Jurkat, Clone E6-1 (cell line): ENCODE data around the gene ZBTB7C.
A peak's percentile ranks its signal among the peaks of the same experiment; 100 is the strongest.

ENCODE experiments used
- DNase-seq: peaks from one replicate; pipeline ENCODE4 v3.0.0-alpha.2; 2011; ENCODE audit warnings: low read depth, low spot score
- H3K4me3 ChIP-seq: 2 replicates; pipeline ENCODE4 v1.5.1; 2011; ENCODE audit warnings: mild to moderate bottlenecking, low read length, control low read depth, moderate library complexity

The ZBTB7C gene

DNA sequence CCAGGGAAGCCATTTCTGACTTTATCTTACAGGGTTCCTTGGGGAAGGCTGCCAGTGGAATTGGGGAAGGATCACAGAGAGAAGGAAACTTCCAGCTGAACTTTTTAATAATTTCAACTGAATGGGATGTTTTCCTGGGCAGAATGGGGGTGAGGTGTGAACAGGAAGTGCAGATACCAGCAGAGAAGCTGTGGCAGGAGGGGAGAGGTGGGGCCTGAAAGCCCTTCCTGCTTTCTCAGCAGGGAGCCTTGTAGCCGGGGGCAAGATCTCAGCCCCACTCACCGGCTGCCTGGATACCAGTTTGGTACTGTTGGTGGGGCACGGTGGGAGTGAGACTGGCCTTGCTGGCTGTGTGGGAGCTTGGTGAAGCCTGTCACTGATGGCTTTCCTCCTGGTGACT is 170.5 kb downstream of the ZBTB7C start:
- no peak overlapping the region for H3K4me3 ChIP-seq
- DNase-seq, result peak; percentile 23

DNA sequence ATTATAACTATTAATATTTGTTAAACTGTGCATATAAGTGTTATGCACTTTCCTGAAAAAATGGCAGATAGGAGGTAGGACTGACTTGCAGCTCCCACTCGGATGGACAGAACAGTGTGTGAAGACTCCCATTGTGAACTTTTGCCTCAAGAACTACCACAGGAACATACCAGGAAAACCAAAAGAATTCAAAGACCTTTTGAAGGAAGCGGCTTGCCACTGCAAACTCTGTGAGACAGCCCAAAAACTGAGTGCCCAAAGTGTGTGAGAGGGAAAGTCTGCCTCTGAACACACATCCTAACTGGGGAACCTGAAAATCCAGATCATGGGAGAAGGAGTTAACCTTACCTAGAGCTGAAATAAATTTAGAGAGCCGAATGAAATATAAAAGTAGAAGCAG is 171.0 kb downstream of the ZBTB7C start:
- no peak overlapping the region for H3K4me3 ChIP-seq
- DNase-seq, result no peak

- H3K4me3 ChIP-seq, result no peak overlapping the region
- no peak for DNase-seq
Measured at GRCh38 chr18:48236822-48237221, 172.4 kb downstream of the ZBTB7C start.

DNA sequence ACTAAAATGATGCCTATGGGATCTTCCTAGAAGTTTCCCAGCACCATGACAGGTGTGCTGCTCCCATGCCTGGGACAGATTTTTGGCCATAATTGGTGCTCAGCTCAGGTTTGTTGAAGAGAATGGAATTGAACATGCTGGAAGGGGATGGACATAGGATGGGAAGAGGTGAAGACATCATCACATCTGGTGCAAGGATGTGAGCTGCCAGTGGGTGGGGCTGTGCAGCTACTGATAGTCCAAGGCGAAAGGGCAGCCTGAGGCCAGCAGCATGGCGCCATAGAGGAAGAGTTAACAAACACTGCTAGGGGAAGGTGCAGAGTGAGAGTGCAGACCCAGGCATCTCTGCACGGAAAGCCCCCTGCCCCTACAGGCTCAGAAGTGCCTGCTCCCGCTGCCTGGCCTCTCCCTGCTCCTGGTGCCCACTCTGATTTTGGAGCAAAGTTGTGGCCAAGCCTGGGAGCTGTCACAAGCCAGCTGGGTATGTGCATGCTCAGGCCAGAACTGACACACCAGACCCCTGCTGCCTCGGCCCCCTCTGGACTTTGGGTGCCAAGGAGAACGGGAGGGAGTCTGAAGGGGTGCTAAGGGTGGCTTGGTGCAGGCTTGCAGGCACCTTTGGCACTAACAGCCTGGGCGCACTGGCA is 178.6 kb downstream of the ZBTB7C start:
- DNase-seq, result peak; percentile 12
- no peak overlapping the region for H3K4me3 ChIP-seq

GRCh38 chr18:48229552-48229981 is 179.6 kb downstream of the ZBTB7C start:
- no peak overlapping the region for H3K4me3 ChIP-seq
- DNase-seq, result no peak

GRCh38 chr18:48228841-48229240 is 180.3 kb downstream of the ZBTB7C start:
- no peak overlapping the region for H3K4me3 ChIP-seq
- no peak for DNase-seq

DNA sequence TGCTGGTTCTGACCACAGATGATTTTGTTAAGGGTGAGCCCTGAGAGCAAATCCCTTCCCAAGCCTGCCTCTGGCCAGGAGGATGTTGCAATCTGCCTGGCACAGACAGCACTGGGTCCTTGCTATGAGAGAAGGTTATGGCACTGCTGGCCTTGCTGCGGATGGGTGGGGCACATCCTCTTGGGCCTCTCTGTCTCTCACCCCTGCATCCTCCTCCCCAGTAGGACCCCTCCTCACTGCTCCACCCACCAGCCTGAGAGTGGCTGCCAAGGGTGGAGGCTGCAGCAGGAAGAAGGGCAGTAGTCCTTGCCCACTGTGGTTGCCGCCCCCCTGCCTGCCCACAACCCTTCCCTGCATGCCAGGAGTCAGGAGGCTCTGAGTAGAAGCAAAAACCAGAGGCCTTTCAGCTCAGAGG is 180.9 kb downstream of the ZBTB7C start:
- no peak for DNase-seq
- H3K4me3 ChIP-seq, result no peak overlapping the region

DNA sequence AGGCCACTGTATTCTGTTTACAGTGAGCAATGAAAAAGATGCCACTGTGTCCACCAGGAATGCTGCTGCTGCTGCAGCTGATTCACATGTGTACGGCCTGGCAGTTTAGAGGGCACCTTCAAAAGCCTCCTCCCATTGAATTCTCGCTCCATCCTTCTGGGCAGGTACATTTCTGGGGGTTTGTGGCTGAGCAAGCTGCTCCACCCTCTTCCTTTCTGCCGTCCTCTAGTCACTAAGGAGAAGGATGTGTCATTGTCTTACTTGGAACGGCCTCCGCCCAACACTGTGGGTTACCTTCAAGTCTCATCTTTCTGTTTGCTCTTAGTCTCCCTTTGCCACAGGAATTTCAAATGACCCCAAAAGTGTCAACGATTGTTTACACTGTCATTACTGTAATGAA is 182.0 kb downstream of the ZBTB7C start:
- DNase-seq, result no peak

GRCh38 chr18:48226401-48226800 is 182.8 kb downstream of the ZBTB7C start:
- no peak for DNase-seq
- H3K4me3 ChIP-seq, result no peak overlapping the region

More for the DNA sequence above, 182.0 kb downstream of the ZBTB7C start:
- no peak overlapping the region for H3K4me3 ChIP-seq

GRCh38 chr18:48222118-48222517 is 187.1 kb downstream of the ZBTB7C start:
- no peak overlapping the region for H3K4me3 ChIP-seq
- peak; percentile 84 for DNase-seq

GRCh38 chr18:48219810-48220499 is 189.2 kb downstream of the ZBTB7C start:
- H3K4me3 ChIP-seq, result no peak overlapping the region
- no peak for DNase-seq

GRCh38 chr18:48219037-48219809 is 190.0 kb downstream of the ZBTB7C start:
- no peak overlapping the region for H3K4me3 ChIP-seq
- peak; percentile 14 for DNase-seq

- no peak for DNase-seq
- H3K4me3 ChIP-seq, result no peak overlapping the region
Measured at GRCh38 chr18:48218285-48219022, 190.7 kb downstream of the ZBTB7C start.

- H3K4me3 ChIP-seq, result no peak overlapping the region
- DNase-seq, result no peak
Measured at GRCh38 chr18:48217258-48218250, 191.6 kb downstream of the ZBTB7C start.

GRCh38 chr18:48216639-48217257 is 192.4 kb downstream of the ZBTB7C start:
- no peak for DNase-seq
- no peak overlapping the region for H3K4me3 ChIP-seq

DNA sequence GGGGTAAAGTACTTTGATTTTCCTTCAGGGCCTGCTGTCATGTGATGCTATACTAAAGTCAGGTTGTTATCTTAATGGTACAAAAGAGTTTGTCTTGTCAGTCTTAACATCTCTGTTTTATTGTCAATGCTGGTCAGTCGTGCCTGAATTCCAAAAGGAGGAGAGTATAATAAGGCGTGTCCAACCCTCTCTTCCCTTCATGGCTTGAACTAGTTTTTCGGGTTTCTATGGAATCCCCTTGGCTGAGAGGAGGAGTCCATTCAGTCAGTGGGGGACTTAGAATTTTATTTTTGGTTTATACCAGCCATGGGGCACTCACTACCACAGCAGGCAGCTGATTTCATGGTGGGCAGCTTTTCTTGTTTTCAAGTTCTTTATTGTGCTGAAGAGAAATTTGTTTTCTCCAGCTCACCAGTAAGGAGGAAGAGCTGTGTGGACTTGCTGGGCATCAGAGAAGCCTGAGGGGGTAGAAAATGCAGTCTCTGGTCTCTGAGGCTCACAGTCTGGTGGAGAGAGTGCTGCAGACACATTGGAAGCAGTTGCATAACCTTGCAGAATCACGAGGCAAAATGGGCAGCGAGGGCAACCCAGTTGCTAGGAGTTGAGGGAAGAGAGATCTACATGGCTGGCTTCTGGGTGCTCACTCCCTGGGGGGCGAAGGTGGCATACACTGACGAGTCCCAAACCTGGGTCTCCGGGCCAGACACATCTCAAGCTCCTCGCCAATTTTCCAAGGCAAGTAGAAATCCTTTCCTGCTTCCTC is 193.1 kb downstream of the ZBTB7C start:
- no peak for DNase-seq
- H3K4me3 ChIP-seq, result no peak overlapping the region

DNA sequence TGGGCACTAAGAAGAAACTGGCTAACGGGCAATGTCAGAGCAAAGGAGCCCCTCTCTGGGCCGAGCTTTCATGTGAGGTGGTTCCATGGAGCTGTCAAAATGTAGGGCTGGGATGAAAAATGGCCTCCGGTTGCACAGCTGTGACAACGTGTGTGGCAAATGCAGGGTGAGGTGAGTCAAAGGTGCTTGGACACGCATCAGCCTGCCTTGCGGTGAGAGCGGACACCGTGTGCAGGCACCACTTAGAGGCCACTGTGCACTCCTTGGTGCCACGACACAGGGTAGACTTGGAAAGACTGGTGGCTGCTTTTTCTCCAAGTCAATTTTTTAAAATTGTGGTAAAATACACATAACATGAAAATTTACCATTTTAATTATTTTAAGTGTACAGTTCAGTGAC is 195.4 kb downstream of the ZBTB7C start:
- no peak overlapping the region for H3K4me3 ChIP-seq
- no peak for DNase-seq
